HK-2 (cell line): ENCODE results near the gene RAB8B.

Experiments used
- DNase-seq: peaks from one replicate; pipeline ENCODE4 v3.0.0-alpha.2; 2018; ENCODE audit not compliant: unreplicated experiment

RAB8B gene

GRCh38 chr15:63185206-63185605 lies 4.2 kb upstream of the RAB8B start:
- DNase-seq, result no peak

GRCh38 chr15:63186065-63186464 lies 3.3 kb upstream of the RAB8B start:
- DNase-seq, result no peak

GRCh38 chr15:63187589-63188226 lies 1.7 kb upstream of the RAB8B start:
- no peak for DNase-seq

GRCh38 chr15:63188247-63188925 lies 1.0 kb upstream of the RAB8B start:
- no peak for DNase-seq

DNA sequence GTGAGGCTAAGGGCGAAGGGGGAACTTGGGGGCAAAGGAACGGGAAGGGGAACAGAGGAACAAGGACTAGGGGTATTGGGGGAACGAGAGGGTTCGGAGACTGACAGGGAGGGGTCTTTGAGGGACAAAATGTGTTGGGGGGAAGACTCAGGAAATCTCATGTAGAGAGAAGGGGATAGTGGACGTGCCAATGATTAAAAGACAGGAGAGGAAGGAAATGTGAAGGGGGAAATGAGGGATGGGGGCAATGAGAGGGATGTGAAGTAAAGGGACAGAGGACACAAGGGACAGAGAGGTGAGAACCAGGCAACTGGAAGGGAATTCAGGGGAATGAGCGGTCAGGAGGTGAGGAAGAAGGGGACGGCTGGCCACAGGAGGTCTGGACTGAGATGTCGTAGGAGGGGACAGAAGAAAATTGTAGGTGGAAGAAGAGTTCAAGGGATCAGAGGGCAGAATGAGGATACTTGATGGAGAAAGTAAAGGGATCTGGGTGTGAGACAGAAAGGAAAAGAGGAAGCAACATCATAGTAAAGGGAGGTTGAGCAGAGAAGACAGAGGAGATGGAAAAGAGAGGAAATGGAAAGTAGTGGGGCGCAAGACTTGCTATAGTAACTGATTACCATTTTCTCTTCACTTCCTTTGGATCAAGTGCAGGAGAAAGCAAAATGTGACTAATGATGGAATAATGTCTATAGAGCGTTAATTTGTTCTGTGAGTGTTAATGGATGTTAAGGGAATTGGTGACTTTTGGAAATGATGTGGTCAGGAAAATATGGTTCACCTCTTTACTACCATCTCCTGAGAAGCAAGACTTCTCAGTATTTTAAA lies 749 bp downstream of the RAB8B start:
- DNase-seq, result peak; percentile 9

- no peak for DNase-seq
Measured at GRCh38 chr15:63190769-63191649, 1.6 kb downstream of the RAB8B start.

- no peak for DNase-seq
Measured at GRCh38 chr15:63191895-63192618, 2.7 kb downstream of the RAB8B start.

GRCh38 chr15:63192619-63193206 lies 3.3 kb downstream of the RAB8B start:
- DNase-seq, result no peak

DNA sequence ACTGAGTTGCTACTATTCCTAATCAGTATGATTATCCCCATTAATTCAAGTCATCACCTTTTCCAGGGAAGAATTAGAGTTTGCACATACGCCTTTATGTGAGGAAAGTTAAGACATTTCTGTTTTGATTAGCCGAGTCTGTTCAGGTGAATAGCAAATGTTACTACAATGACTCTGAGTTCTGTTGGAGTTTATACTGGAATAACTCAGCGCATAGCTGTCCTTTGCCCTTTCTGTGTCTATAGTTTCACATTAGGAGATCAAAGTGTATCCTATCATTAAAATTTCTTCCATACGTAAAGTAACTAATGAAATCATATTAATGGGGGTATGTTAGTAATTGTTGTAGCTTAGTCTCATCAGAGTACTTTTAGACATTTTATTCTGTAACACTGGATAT lies 4.9 kb downstream of the RAB8B start:
- DNase-seq, result no peak

DNA sequence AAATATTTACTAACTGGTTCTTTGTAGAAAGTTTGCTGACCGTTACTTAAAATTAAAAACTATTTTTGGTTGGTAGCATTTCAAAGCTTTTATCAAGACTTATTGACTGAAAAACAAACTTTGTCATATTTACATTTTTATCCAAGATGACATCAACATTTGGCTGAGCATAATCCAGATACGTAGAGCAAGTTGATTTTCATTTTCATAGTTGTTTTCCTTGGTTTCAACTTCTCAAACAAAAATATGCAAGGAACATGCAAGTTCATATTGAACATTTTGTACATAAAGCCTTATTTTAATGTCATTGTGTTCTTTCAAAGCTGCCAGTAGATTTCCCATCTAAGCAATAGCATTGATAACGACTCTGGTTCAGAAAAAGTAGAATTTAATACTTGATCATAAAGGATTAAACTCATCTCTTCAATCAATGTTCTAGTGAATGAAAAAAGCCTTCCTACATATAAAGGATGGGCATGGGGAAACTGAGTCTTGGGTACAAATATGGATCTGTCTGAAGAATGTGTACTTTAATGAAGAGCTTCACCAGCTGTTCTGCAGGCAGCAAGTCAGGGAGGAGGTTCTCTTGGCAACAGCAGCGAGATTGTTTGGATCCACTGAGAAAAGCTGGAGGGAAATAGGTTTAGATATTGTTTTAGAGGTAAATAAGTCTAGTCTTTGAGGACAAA lies 5.6 kb downstream of the RAB8B start:
- no peak for DNase-seq

- DNase-seq, result no peak
Measured at GRCh38 chr15:63195569-63196015, 6.2 kb downstream of the RAB8B start.

GRCh38 chr15:63196842-63197241 lies 7.4 kb downstream of the RAB8B start:
- DNase-seq, result no peak

- no peak for DNase-seq
Measured at GRCh38 chr15:63197626-63198025, 8.2 kb downstream of the RAB8B start.

- no peak for DNase-seq
Measured at GRCh38 chr15:63198371-63199250, 9.2 kb downstream of the RAB8B start.

DNA sequence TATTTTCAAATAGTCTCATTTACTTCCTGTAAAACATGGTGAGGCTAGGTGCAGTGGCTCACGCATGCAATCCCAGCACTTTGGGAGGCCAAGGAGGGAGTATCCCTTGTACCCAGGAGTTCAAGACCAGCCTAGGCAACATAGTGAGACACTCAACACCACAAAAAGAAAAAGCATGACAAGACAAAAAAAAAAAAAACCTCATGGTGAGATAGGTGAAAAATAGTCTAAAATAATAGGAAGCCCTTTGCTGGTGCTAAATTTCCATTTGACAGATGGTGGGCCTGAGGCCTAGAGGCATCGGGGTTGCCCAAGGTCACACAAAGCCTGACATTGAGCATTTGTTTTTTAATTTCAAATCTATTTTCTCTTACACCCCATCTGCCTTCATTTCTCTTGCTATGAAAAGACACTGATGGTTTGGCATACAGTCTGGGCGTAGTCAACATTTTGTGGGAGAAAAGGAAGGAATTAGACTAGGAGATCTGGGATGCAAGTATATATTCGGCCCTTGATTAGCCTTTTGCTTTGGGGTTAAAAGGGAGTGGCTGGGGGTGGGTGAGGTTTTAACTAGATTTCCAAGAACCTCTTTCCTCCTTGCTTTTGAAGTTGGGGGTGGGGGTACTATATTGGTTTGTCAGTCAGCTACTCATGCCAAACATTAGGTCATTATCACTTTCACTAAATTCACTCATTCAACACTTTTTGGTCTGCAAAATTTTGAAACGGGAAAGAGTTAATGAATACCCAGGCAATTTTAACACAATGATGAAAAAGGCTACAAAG lies 11.3 kb downstream of the RAB8B start:
- DNase-seq, result no peak

DNA sequence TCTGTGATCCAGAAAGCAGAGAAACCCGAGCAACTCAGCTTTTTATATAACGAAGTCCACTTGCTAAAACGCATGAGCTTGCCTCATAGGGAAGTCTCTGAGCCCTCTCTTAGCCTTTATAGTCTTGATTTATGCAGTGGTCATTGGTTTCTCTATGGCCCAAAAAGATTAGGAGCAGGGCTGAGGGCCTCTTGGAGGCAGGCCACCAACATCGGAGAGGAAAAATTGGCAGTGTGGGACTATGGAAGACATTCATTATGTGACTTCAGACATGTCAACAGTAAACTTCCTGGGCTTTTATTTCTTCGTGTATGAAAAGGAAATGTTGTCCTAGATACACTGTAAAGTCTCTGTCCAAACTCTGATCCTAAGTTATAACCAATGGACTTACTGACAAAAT lies 13.5 kb downstream of the RAB8B start:
- no peak for DNase-seq

- peak; percentile 8 for DNase-seq
Measured at GRCh38 chr15:63203451-63204090, 14.2 kb downstream of the RAB8B start.

- no peak for DNase-seq
Measured at GRCh38 chr15:63206079-63206478, 16.7 kb downstream of the RAB8B start.
